CD4-positive, alpha-beta T cell treated with Interleukin-17A for 4 hours (primary cell): ENCODE data around the gene TMEM191C.
A peak's percentile ranks its signal among the peaks of the same experiment; 100 is the strongest.
"Not testable (repeated sequence)": the region's sequence is repeated elsewhere in the genome, so short reads cannot be mapped to it uniquely, and the experiment has no call there.

Source experiments
- DNase-seq: peaks from one replicate; pipeline ENCODE4 v3.0.0-alpha.2; 2020; ENCODE audit warnings: mixed read lengths

TMEM191C gene

GRCh38 chr22:21446128-21446826 lies 20.9 kb upstream of the TMEM191C start:
- no peak for DNase-seq

GRCh38 chr22:21446827-21447690 lies 20.1 kb upstream of the TMEM191C start:
- DNase-seq: no peak

DNA sequence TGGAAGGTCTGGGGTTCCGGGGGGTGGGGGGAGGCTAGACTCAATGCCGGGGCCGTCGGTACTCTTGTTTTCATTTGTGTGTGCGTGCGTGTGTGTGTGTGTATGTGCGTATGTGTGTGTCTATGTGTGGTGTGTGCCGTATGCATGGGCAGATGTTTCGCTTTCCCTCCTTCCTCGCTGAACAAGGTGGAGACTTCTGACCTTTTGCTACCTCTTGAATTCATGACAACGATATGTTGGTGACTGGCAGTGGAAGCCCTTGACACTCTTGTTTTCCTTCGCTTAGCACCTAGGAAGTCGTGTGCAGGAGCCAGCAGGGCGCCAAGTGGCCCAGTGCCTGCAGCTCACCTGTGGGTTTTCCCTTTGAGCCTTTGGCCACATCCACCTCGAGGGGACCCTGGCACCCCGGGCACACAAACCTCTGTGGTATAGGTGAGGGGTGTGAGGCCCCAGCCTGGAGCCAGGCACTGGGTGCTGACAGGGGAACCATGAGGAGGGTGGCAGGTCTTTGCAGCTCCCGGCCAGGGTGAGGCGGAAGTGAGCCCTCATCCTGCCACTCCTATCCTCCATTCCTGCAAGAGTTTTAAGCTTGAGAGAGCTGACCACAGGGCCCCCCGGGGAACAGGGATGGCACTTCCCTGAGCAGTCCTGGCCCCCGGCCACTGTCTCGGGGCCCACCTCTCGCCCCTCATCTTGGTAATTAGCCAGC lies 19.3 kb upstream of the TMEM191C start:
- DNase-seq: no peak

- no peak for DNase-seq
Observed at GRCh38 chr22:21448627-21449416, 18.4 kb upstream of the TMEM191C start.

DNA sequence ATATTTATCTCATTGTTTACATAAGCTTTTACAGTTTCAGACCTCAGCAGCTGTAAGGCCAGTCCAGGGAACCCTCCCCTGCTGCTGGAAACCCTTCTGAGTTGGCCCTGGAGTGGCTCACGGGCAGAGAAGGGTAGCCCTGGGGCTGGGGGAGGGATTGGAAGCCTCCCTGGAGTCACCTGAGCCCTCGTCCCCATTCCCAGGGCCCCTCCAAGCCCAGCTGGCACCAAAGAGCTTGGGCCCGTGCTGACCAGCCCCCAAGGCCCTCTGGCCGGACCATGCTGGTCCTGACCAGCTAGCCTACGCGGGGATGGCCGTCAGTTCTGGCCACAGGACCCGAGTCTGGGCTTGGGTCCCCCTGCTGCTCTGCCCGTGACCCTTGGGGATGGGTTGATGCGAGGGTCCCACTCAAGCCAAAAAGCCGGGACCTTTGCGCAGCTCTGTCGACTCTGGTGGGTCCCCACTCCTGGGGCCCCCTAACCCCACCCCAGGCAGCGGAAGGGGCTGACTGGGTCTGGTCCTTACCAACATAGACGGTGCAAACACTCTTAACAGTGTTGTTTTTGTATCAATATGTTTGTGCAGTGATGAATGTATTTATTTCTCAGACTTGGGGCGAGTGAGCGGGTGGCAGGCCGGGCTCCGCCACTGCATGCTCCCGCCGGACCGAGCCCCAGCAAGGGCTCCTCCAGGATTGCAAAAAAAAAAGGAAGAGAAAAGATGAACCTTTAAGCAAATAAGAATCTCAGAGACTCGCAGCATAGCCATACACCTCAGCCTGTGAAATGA lies 17.5 kb upstream of the TMEM191C start:
- no peak for DNase-seq

GRCh38 chr22:21450320-21450831 lies 16.8 kb upstream of the TMEM191C start:
- DNase-seq: no peak

- DNase-seq: no peak
Observed at GRCh38 chr22:21450858-21451353, 16.3 kb upstream of the TMEM191C start.

GRCh38 chr22:21451545-21452520 lies 15.4 kb upstream of the TMEM191C start:
- DNase-seq: no peak

GRCh38 chr22:21452666-21453065 lies 14.5 kb upstream of the TMEM191C start:
- not testable (repeated sequence) for DNase-seq

DNA sequence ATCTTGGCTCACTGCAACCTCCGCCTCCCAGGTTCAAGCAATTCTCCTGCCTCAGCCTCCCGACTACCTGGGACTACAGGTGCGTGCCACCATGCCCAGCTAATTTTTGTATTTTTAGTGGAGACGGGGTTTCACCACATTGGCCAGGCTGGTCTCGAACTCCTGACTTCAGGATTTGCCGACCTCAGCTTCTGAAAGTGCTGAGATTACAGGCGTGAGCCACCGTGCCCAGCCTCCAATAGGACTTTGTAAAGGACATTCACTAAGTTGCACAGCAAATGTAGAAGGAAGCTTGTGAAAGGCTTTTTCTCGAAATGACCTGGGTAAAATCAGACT lies 12.2 kb upstream of the TMEM191C start:
- not testable (repeated sequence) for DNase-seq

GRCh38 chr22:21455334-21456089 lies 11.7 kb upstream of the TMEM191C start:
- no peak for DNase-seq

GRCh38 chr22:21457023-21457787 lies 10.0 kb upstream of the TMEM191C start:
- no peak for DNase-seq

DNA sequence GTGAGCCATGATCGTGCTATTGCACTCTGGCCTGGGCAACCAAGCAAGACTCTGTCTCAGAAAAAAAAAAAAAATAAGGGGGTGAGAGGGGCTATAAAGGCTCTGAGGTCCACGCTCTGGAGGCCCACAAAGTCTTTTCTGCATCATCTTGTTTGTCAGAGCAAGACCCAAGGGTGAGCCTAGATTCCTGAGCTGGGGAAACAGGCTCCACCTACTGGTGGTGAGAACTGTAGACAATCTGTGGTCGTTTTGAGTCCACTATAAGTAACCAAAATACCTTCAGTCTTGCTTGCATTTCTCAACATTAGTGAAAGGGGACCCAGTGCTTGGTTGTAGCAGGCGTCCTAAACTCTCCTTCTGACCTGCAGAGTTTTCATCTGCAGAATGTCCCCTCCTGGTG lies 4.5 kb upstream of the TMEM191C start:
- DNase-seq: not testable (repeated sequence)

GRCh38 chr22:21468194-21469096 lies 1.3 kb downstream of the TMEM191C start:
- peak; percentile 88 for DNase-seq

DNA sequence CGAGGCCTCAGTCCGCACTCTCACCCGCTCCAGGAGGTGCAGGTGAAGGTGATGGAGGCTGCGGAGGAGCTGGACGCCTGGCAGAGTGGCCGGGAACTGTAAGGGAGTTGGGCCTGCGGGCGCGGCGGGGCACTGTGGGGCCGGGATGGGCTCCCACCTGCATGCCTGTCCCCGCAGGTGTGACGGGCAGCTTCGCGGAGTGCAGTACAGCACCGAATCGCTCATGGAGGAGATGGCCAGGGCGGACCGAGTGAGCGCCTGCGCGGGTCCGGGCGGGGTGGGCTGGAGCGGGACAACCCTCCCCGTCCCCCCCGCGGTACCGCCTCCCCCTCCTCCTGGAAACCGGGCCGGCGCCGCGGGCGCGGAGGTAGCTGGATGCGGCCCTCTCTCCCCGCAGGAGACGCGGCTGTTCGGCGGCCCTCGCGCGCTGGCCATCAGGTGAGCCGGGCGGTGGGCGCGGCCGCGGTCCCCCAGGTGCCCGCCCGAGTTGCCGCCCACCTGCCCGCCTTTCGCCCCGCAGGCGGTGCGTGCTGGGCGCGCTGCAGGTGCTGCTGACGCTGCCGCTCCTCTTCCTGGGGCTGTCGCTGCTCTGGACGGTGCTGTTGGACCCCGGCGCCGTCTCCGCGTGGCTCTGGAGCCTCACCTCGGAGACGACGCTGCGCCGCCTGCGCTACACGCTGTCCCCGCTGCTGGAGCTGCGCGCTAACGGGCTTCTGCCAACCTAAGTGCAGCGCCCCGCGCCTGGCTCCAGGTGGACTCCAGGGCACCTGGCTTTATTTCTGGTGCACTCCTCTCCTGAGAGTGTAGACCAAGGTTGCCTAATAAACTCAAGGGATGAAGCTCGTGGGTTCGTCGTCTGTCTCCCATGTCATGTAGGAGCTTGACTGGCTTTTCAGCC lies 2.2 kb downstream of the TMEM191C start:
- DNase-seq: not testable (repeated sequence)

DNA sequence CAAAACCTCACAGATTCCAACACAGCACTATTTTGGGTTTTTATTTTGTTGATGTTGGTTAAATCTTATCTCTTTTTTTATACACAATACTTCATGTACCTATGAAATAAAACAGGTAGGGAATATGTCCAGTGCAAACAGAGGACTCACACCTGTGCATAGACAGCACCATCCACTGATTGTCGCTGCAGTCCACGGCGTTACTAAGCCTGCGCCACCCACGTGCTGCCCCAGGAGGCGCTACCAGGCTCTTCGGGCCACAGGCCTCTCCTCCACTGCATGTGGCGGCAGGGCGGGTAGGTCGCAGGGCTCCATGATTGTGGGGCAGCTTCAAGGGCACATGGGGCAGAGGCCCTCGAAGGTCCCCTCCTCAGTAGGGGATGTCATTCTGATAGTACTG lies 5.8 kb downstream of the TMEM191C start:
- not testable (repeated sequence) for DNase-seq
